ENCODE results near the gene SERPINB6.

DNA sequence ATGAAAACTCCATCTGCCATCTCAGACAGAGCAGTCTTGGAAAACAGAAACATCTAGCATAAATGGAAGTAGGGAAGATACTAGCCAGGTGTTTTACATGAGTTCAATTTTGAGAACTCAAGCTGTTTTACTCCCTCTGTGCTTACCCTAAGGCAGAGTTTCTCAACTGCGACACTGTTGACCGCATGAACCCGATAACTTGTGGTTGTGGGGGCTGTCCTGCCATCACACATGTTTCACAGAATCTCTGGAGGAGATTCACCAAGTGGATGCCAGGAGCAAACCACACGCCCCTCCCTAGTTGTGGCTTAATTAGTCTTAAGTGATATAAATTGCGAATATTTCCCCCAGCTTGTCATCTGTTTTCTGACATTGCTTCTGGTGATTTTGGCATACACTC, 2.3 kb upstream of the SERPINB6 start:
- no peak for TF ChIP-seq CTCF (conservative IDR thresholded peaks at IDR 0.05)
- TF ChIP-seq ZFX (IDR thresholded peaks at IDR 0.05) = no peak
